Ovary (tissue), 9 donors: ENCODE results near the gene SMARCAL1. TPM values are rescaled to one million over a fixed set of nuclear protein-coding genes. Genes with fewer than 3 reads are reported as not detected.

Experiments
- DNase-seq, 5 donors: peaks; one replicate each; pipeline ENCODE4 v3.0.0-alpha.2; 2019 to 2020
- H3K27ac ChIP-seq, 2 donors: fragments of 200-600 bp; one replicate each; pipeline versions ENCODE4 v1.5.1 to v1.8.0; 2019 to 2022
- H3K27me3 ChIP-seq: fragments of 200-600 bp; one replicate; pipeline ENCODE4 v1.8.0; 2022
- H3K36me3 ChIP-seq: fragments of 200-600 bp; sonication (generic); one replicate; pipeline ENCODE4 v1.5.1; 2019
- H3K4me1 ChIP-seq: one replicate; pipeline ENCODE4 v1.8.1; 2013; ENCODE audit warnings: mild to moderate bottlenecking, moderate library complexity; ENCODE audit not compliant: insufficient read depth
- H3K4me3 ChIP-seq: fragments of 200-600 bp; sonication (generic); one replicate; pipeline ENCODE4 v1.5.1; 2017
- H3K9me3 ChIP-seq, 2 donors: fragments of 200-600 bp in 1 of 2; sonication (generic) in 1 of 2; one replicate each; pipeline versions ENCODE4 v1.5.1 to v1.8.1; 2013 to 2019; ENCODE audit warnings: mild to moderate bottlenecking in 1 of 2, moderate library complexity in 1 of 2
- EP300 ChIP-seq: sonication (generic); formaldehyde crosslinking; IDR thresholded peaks from one replicate; pipeline ENCODE4 v1.6.1; 2017; ENCODE audit warnings: antibody characterized with exemption
- POLR2A ChIP-seq: fragments of 450-650 bp; IDR thresholded peaks from one replicate; pipeline ENCODE4 v1.6.1; 2017; ENCODE audit warnings: antibody characterized with exemption, mild to moderate bottlenecking, moderate library complexity
- WGBS, 3 donors: extraction: QIAGEN DNeasy Blood & Tissue Kit in 1 of 3; methylation state at CpG; one replicate each; pipeline versions ENCODE4 v1.1.5 to v1.1.7; 2013 to 2017; 5-methylcytosine and 5-hydroxymethylcytosine counted together
- intact Hi-C, 4 donors: fragments of 100-400 bp; cut with DNase I; formaldehyde crosslinking; loops; one replicate each; pipeline versions ENCODE4 v1.11.0 to v1.15.1; 2022 to 2023
- polyA plus RNA-seq, 2 donors: library from polyadenylated mRNA; stranded (reverse); fragments of 200-250 nt in 1 of 2; fragments of 350-450 nt in 1 of 2; fragmentation: Illumina TruSeq in 1 of 2; extraction: RNeasy Lipid Tissue Mini Kit (QIAGEN cat#74804) in 1 of 2; gene quantifications; one replicate each; pipeline ENCODE4 v1.2.3, GENCODE V29; 2013 to 2014
- total RNA-seq, 7 donors: library from RNA; depleted of rRNA in 2 of 7; stranded (reverse); fragments of >200 nt in 2 of 7; fragmentation: NEBNext Ultra II Directional in 3 of 7; extraction: Animal tissue kit (Norgen Biotek cat#: 25700) in 3 of 7; gene quantifications; one replicate each; pipeline versions ENCODE4 v1.1.0 to v1.2.4, GENCODE V29; 2016 to 2023
- TF ChIP-seq, protein P1 (sequence below), 3 donors: fragments of 450-650 bp in 2 of 3; fragments of 200-600 bp in 1 of 3; IDR thresholded peaks; one replicate each; pipeline versions ENCODE4 v1.5.1 to v1.8.0; 2016 to 2022; ENCODE audit warnings: antibody characterized with exemption in 3 of 3, mild to moderate bottlenecking in 1 of 3
- donor health status: DM: no; HTN: no; CAD: no; lungs with moderate emphysema.
- donor health status: DM: no; HTN: no; CAD: no.
- donor health status: Bipolar disorder and iron deficiency.
- donor health status: DM: yes; HTN: yes; CAD: no.
- donor health status: DM: no; HTN: no; CAD: no.
- donor health status: DM: yes; HTN: yes; CAD: no.

The SMARCAL1 gene
- total and polyA plus RNA-seq, 9 donors = 11.1 to 29.1 (median 20.9) TPM

DNA sequence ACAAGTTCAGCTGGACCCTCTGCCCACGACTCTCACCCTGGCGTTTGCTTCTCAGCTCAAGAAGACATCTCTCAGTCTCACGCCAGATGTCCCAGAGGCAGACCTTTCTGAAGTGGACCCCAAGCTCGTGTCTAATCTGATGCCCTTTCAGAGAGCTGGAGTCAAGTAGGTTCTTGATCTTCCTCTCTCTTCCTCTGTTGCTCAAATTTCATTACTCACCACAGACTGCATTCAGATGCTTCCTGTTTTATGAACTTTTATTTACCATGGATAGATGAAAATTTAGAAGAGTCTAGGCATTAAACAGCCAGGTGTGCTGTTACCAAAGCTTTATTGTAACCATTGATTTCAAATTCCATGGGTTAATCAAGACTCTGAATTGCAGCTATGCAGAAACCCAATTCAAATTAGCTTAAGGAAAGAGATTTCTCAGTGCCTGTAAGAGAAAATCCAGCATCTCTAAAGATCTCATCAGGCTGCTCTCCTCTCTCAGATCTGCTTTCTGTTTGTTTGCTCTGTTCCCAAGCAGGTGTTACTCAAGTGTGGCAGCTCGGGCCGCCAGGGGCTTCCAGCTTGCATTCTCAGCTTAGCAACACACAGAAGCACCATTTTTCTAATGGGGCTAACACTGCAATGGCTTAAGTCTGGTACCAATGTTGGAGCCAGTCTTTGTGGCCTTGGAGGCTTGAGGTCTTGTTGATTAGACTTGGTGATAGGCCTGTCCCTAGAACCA, 16.5 kb downstream of the SMARCAL1 start:
- no peaks in the 10 kb centered on the region for H3K27me3 ChIP-seq
- intact Hi-C loops = no loop called here
- no peak overlapping the region for H3K27ac ChIP-seq
- no peak overlapping the region for H3K4me3 ChIP-seq
- H3K9me3 ChIP-seq = peaks cover 0 to 8% of the 10 kb centered on the region in 2 donors
- no peak for DNase-seq
- no peaks in the 10 kb centered on the region for H3K4me1 ChIP-seq
- peaks cover 3% of the 10 kb centered on the region for H3K36me3 ChIP-seq
- 85 to 95% (median 89%) methylated on average over 6 of the region's 6 CpGs for WGBS, 3 donors
- no peak for TF ChIP-seq POLR2A
- TF ChIP-seq, protein P1, sequence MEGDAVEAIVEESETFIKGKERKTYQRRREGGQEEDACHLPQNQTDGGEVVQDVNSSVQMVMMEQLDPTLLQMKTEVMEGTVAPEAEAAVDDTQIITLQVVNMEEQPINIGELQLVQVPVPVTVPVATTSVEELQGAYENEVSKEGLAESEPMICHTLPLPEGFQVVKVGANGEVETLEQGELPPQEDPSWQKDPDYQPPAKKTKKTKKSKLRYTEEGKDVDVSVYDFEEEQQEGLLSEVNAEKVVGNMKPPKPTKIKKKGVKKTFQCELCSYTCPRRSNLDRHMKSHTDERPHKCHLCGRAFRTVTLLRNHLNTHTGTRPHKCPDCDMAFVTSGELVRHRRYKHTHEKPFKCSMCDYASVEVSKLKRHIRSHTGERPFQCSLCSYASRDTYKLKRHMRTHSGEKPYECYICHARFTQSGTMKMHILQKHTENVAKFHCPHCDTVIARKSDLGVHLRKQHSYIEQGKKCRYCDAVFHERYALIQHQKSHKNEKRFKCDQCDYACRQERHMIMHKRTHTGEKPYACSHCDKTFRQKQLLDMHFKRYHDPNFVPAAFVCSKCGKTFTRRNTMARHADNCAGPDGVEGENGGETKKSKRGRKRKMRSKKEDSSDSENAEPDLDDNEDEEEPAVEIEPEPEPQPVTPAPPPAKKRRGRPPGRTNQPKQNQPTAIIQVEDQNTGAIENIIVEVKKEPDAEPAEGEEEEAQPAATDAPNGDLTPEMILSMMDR (IDR thresholded peaks at IDR 0.05) = no peak
- TF ChIP-seq EP300 = no peak

DNA sequence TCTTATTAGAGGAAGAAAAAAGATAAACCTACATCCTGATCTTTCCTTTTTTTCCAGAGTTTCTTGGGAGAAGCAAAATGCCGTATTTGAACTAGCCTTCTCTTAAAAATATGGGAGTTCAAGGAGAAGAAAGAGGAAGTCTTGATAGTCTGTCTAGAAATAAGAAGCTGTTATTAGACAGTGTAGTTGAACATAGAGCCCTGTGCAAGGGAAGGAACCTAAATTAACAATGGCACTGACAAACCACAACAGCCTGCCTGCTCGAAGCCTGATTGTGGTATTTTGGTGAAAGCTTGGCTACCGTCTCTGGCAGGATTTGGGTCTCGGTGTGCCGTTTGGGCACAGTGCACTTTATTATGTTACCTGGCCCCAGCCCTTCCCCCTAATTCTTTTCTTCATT, 17.1 kb downstream of the SMARCAL1 start:
- no peaks in the 10 kb centered on the region for H3K4me1 ChIP-seq
- peaks cover 3% of the 10 kb centered on the region for H3K36me3 ChIP-seq
- 94 to 98% (median 95%) methylated on average over 5 of the region's 5 CpGs for WGBS, 3 donors
- no peak overlapping the region for H3K27ac ChIP-seq
- H3K4me3 ChIP-seq = no peak overlapping the region
- no peak for DNase-seq
- intact Hi-C loops = no loop called here
- peaks cover 0 to 8% of the 10 kb centered on the region in 2 donors for H3K9me3 ChIP-seq
- TF ChIP-seq EP300 = no peak
- TF ChIP-seq POLR2A = no peak
- TF ChIP-seq, protein P1 (IDR thresholded peaks at IDR 0.05) = no peak
- no peaks in the 10 kb centered on the region for H3K27me3 ChIP-seq

DNA sequence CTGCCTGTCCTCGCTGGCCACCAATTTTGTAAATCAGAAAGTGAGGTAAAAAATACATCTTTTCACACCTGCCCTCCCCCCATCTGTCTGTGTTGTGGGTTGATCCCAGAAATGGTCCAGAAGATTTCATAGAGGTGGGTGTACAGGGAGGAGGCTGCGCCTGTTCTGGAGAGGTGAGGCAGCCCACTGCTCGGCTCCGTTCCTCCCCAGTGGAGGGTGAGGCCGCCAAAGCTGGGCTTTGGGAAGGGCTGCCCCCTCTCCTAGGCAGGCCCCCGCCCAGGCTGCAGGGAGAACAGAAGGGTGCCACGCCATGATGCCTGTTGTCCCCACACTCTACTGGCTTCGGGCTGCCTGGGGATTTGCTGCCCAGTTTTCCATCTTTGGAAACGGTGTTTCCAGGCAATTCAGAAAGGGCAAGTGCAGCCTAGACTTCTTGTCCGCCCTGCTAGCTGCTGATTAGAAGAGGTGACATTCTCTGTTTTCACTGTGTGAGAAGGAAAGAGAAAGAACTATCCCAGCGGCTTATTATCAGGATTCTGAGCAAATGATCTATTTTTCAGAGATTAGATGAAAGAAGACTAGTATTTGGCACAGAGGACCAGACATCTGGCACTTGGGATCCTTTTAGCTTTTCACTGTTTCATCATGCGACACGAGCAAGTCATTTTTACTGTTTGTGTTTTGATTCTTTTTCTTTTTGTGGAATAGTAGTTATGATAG, 18.7 kb downstream of the SMARCAL1 start:
- intact Hi-C loops = no loop called here
- Histone ChIP-seq H3K9me3 (no peaks in the 10 kb centered on the region), H3K27ac (no peak overlapping the region), H3K4me3 (no peak overlapping the region), H3K4me1 (no peaks in the 10 kb centered on the region), H3K27me3 (no peaks in the 10 kb centered on the region), H3K36me3 (no peaks in the 10 kb centered on the region)
- TF ChIP-seq EP300 (no peak), POLR2A (no peak)
- TF ChIP-seq, protein P1 (IDR thresholded peaks at IDR 0.05) = no peak
- no peak for DNase-seq
- WGBS, 3 donors = 66 to 74% (median 69%) methylated on average over 13 of the region's 13 CpGs

DNA sequence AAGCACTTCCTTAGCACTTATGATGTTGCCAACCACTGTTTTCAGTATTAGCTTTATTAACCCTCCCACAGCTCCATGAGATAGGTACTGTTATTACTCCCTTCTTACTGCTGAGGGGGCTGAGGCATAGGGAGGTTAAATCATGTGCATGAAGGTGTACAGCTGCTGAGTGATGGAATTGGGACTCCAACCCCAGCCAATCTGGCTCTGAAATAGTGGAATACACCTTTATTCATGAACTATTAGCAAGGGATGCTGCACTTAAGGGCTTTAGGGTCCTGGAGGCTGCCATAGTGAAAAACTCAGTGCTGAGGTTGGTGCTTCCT, 19.2 kb downstream of the SMARCAL1 start:
- Histone ChIP-seq H3K4me3 (no peak overlapping the region), H3K27me3 (no peaks in the 10 kb centered on the region), H3K36me3 (no peaks in the 10 kb centered on the region), H3K27ac (no peak overlapping the region), H3K9me3 (no peaks in the 10 kb centered on the region), H3K4me1 (no peaks in the 10 kb centered on the region)
- intact Hi-C loops = no loop called here
- TF ChIP-seq, protein P1 (IDR thresholded peaks at IDR 0.05) = no peak
- TF ChIP-seq EP300 (no peak), POLR2A (no peak)
- DNase-seq = no peak
